DMS53 (cell line): ENCODE results near the gene GDE1.
"Not testable (repeated sequence)": the region's sequence is repeated elsewhere in the genome, so short reads cannot be mapped to it uniquely, and the experiment has no call there.

Source experiments
- DNase-seq: peaks from one replicate; lab custom pipeline; 2025; lab: John Stamatoyannopoulos, UW

The GDE1 gene

GRCh38 chr16:19521471-19522396 is at the start of gene GDE1:
GDE1 (minus strand) TSS chr16:19522098; CDS start chr16:19521964, 134 bp downstream.
- DNase-seq = peak; percentile 93

- DNase-seq = no peak
Measured at GRCh38 chr16:19567560-19567959, 45.7 kb upstream of the GDE1 start.

GRCh38 chr16:19566362-19566761 is 44.5 kb upstream of the GDE1 start:
- no peak for DNase-seq

- no peak for DNase-seq
Measured at GRCh38 chr16:19563377-19563776, 41.5 kb upstream of the GDE1 start.

GRCh38 chr16:19560078-19560477 is 38.2 kb upstream of the GDE1 start:
- no peak for DNase-seq

- DNase-seq = peak; percentile 72
Measured at GRCh38 chr16:19559242-19559910, 37.5 kb upstream of the GDE1 start.

- peak; percentile 55 for DNase-seq
Measured at GRCh38 chr16:19555938-19556771, 34.3 kb upstream of the GDE1 start.

GRCh38 chr16:19555186-19555937 is 33.5 kb upstream of the GDE1 start, which contains the start of gene VPS35L:
VPS35L (plus strand) TSS chr16:19555703; CDS start chr16:19555730, 27 bp downstream.
- DNase-seq = peak; percentile 97

- DNase-seq = no peak
Measured at GRCh38 chr16:19549673-19550072, 27.8 kb upstream of the GDE1 start.

GRCh38 chr16:19548144-19548543 is 26.2 kb upstream of the GDE1 start:
- DNase-seq = no peak

GRCh38 chr16:19543278-19543996 is 21.5 kb upstream of the GDE1 start:
- not testable (repeated sequence) for DNase-seq

- peak; percentile 93 for DNase-seq
Measured at GRCh38 chr16:19542138-19542821, 20.4 kb upstream of the GDE1 start.

- no peak for DNase-seq
Measured at GRCh38 chr16:19540241-19540970, 18.5 kb upstream of the GDE1 start.

GRCh38 chr16:19532601-19533000 is 10.7 kb upstream of the GDE1 start:
- no peak for DNase-seq

GRCh38 chr16:19528666-19529065 is 6.8 kb upstream of the GDE1 start:
- no peak for DNase-seq

GRCh38 chr16:19527161-19527560 is 5.3 kb upstream of the GDE1 start:
- no peak for DNase-seq

- DNase-seq = no peak
Measured at GRCh38 chr16:19525385-19525723, 3.5 kb upstream of the GDE1 start.

GRCh38 chr16:19524616-19525384 is 2.9 kb upstream of the GDE1 start:
- peak; percentile 34 for DNase-seq

- peak; percentile 35 for DNase-seq
Measured at GRCh38 chr16:19524356-19524615, 2.4 kb upstream of the GDE1 start.
